Fibroblast of lung (primary cell): Measurements from ENCODE around the gene RETSAT.
"Not testable (repeated sequence)": the region's sequence is repeated elsewhere in the genome, so short reads cannot be mapped to it uniquely, and the experiment has no call there.

ENCODE experiments used
- CTCF ChIP-seq, 2 donors: IDR thresholded peaks in 1 of 2; conservative IDR thresholded peaks in 1 of 2; 1 replicate in 1 of 2; 2 replicates in 1 of 2; pipeline ENCODE4 v1.5.1; 2011 to 2012; ENCODE audit warnings: low read length in 2 of 2, control low read depth in 1 of 2, inconsistent platforms in 1 of 2, low read depth in 1 of 2, mild to moderate bottlenecking in 1 of 2
- EZH2 ChIP-seq: IDR thresholded peaks from 2 replicates; pipeline ENCODE4 v1.5.1; 2012; ENCODE audit warnings: low read length, control low read depth, mild to moderate bottlenecking; ENCODE audit errors: missing control alignments

- TF ChIP-seq EZH2; CTCF (conservative IDR thresholded peaks at IDR 0.05 in 1 of 2, IDR thresholded peaks at IDR 0.05 in 1 of 2; ENCODE audit: low read depth in 1 of 2, low read length in 2 of 2): not testable (repeated sequence)
Observed at GRCh38 chr2:85383151-85383550, 28.8 kb upstream of the RETSAT start.
